Right lobe of liver (tissue), 4 donors: ENCODE data around the gene CEPT1.

Experiments
- POLR2A ChIP-seq: fragments of 450-650 bp; IDR thresholded peaks from one replicate; pipeline ENCODE4 v1.6.1; 2017; ENCODE audit warnings: antibody characterized with exemption, mild to moderate bottlenecking
- TF ChIP-seq, protein P1 (sequence below), 4 donors: fragments of 200-600 bp in 3 of 4; fragments of 450-650 bp in 1 of 4; IDR thresholded peaks; one replicate each; pipeline versions ENCODE4 v1.5.1 to v1.8.0; 2016 to 2022; ENCODE audit warnings: antibody characterized with exemption in 4 of 4, mild to moderate bottlenecking in 2 of 4
- donor health status: DM: no; HTN: no; CAD: no.
- donor health status: DM: no; HTN: no; CAD: no.
- donor health status: DM: no; HTN: yes; CAD: no.

DNA sequence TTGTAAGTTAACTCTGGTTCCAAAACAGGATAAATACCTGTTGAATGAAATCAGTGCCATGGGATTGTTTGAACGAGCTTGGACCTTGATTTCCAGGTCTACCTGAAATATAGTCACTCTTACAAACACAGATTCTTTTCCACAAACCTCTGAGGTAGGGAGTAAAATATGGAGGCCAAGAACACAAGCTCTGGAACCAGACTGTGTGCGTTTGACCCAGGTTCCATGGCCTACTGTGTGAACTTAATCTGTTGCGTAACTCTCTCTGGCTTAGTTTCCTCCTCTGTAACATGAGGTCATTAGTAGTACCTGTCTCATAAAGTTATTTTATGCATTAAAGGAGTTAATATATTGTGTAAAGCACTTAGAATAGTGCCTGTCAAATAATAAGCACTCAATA is 35.3 kb downstream of the CEPT1 start:
- TF ChIP-seq, protein P1, sequence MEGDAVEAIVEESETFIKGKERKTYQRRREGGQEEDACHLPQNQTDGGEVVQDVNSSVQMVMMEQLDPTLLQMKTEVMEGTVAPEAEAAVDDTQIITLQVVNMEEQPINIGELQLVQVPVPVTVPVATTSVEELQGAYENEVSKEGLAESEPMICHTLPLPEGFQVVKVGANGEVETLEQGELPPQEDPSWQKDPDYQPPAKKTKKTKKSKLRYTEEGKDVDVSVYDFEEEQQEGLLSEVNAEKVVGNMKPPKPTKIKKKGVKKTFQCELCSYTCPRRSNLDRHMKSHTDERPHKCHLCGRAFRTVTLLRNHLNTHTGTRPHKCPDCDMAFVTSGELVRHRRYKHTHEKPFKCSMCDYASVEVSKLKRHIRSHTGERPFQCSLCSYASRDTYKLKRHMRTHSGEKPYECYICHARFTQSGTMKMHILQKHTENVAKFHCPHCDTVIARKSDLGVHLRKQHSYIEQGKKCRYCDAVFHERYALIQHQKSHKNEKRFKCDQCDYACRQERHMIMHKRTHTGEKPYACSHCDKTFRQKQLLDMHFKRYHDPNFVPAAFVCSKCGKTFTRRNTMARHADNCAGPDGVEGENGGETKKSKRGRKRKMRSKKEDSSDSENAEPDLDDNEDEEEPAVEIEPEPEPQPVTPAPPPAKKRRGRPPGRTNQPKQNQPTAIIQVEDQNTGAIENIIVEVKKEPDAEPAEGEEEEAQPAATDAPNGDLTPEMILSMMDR (IDR thresholded peaks at IDR 0.05), result no peak
- TF ChIP-seq POLR2A, result no peak
